SK-N-SH (cell line): ENCODE results near the gene FAM114A1. TPM values are rescaled to one million over a fixed set of nuclear protein-coding genes. Genes with fewer than 3 reads are reported as not detected.

ENCODE experiments used
- CTCF ChIA-PET: fragments of 300-600, 350-600 bp; formaldehyde crosslinking; extraction: SDS; loops from one replicate; lab custom pipeline; 2021; lab: Yijun Ruan, JAX
- POLR2A ChIA-PET: fragments of 350-600 bp; sonication (Branson Sonifier 250); formaldehyde crosslinking; extraction: SDS; loops from one replicate; lab custom pipeline; 2020; ENCODE audit warnings: antibody characterized with exemption, inconsistent platforms; lab: Yijun Ruan, JAX
- DNase-seq: peaks from one replicate; pipeline ENCODE4 v3.0.0; 2012
- H2AFZ ChIP-seq: fragments of 200-600 bp; sonication (generic); 2 replicates; pipeline ENCODE4 v1.8.1; 2016; ENCODE audit warnings: antibody characterized with exemption, mild to moderate bottlenecking, low read depth
- H3F3A ChIP-seq: fragments of 200-600 bp; sonication (generic); replicated peaks from 2 replicates; pipeline ENCODE3; 2016; ENCODE audit warnings: antibody characterized with exemption, mild to moderate bottlenecking; ENCODE audit not compliant: insufficient read depth
- H3K27ac ChIP-seq, 2 experiments: fragments of 200-500 bp in 1 of 2; fragments of 200-600 bp in 1 of 2; sonication (Bioruptor generic) in 1 of 2; sonication (generic), shearing (Covaris generic) in 1 of 2; 2 replicates each; pipeline versions ENCODE4 v1.5.1 to v1.6.1; 2014 to 2016; ENCODE audit warnings: low read depth in 2 of 2, inconsistent platforms in 1 of 2, low read length in 1 of 2, mild to moderate bottlenecking in 1 of 2, mixed read lengths in 1 of 2
- H3K27me3 ChIP-seq: fragments of 200-600 bp; sonication (generic), shearing (Covaris generic); 2 replicates; pipeline ENCODE4 v1.6.1; 2016; ENCODE audit warnings: mixed run types; ENCODE audit not compliant: insufficient read depth
- H3K36me3 ChIP-seq, 2 experiments: fragments of 200-500 bp in 1 of 2; fragments of 200-600 bp in 1 of 2; sonication (Bioruptor generic) in 1 of 2; sonication (generic) in 1 of 2; replicated peaks in 1 of 2; 2 replicates each; pipeline versions ENCODE3 to v1.5.1; 2014 to 2016; ENCODE audit warnings: low read length in 1 of 2, mild to moderate bottlenecking in 1 of 2; ENCODE audit not compliant: insufficient read depth in 2 of 2, control insufficient read depth in 1 of 2
- H3K4me1 ChIP-seq, 2 experiments: fragments of 200-500 bp in 1 of 2; fragments of 200-600 bp in 1 of 2; sonication (Bioruptor generic) in 1 of 2; sonication (generic), shearing (Covaris generic) in 1 of 2; 2 replicates each; pipeline versions ENCODE4 v1.5.1 to v1.6.1; 2014 to 2016; ENCODE audit warnings: low read depth in 1 of 2, low read length in 1 of 2, mixed run types in 1 of 2; ENCODE audit not compliant: insufficient read depth in 2 of 2, control insufficient read depth in 1 of 2
- H3K4me2 ChIP-seq: fragments of 200-600 bp; sonication (generic), shearing (Covaris generic); 2 replicates; pipeline ENCODE4 v1.6.1; 2017; ENCODE audit warnings: mixed run types
- H3K4me3 ChIP-seq, 2 experiments: fragments of 200-500 bp in 1 of 2; fragments of 200-600 bp in 1 of 2; sonication (Bioruptor generic) in 1 of 2; sonication (generic), shearing (Covaris generic) in 1 of 2; 2 replicates each; pipeline versions ENCODE4 v1.5.1 to v1.8.1; 2014 to 2016; ENCODE audit warnings: low read depth in 2 of 2, inconsistent platforms in 1 of 2, low read length in 1 of 2, mild to moderate bottlenecking in 1 of 2, mixed read lengths in 1 of 2, moderate library complexity in 1 of 2
- H3K79me2 ChIP-seq: fragments of 200-600 bp; sonication (generic); 2 replicates; pipeline ENCODE4 v1.8.1; 2017; ENCODE audit warnings: mild to moderate bottlenecking; ENCODE audit not compliant: insufficient read depth
- H3K9ac ChIP-seq: fragments of 200-600 bp; sonication (generic); 2 replicates; pipeline ENCODE4 v1.6.1; 2017; ENCODE audit warnings: mixed run types
- H3K9me2 ChIP-seq: fragments of 200-600 bp; sonication (generic); 2 replicates; pipeline ENCODE4 v1.6.1; 2017; ENCODE audit warnings: mixed run types
- H3K9me3 ChIP-seq: fragments of 200-600 bp; sonication (generic); 2 replicates; pipeline ENCODE4 v1.6.1; 2017; ENCODE audit warnings: mixed run types, mild to moderate bottlenecking, moderate library complexity
- H4K20me1 ChIP-seq: fragments of 200-600 bp; sonication (generic); 2 replicates; pipeline ENCODE4 v1.6.1; 2017; ENCODE audit warnings: mild to moderate bottlenecking, mixed run types; ENCODE audit not compliant: insufficient read depth
- ELF1 ChIP-seq: IDR thresholded peaks from 2 replicates; pipeline ENCODE4 v1.4.0; 2012
- EP300 ChIP-seq, 2 experiments: IDR thresholded peaks; 2 replicates each; pipeline versions ENCODE4 v1.4.0 to v1.6.1; 2012; ENCODE audit warnings: borderline replicate concordance in 1 of 2, low read depth in 1 of 2, low read length in 1 of 2
- FOSL2 ChIP-seq: IDR thresholded peaks from 2 replicates; pipeline ENCODE4 v1.4.0; 2012; ENCODE audit warnings: low read depth, mild to moderate bottlenecking, moderate library complexity, borderline replicate concordance
- FOXJ3 ChIP-seq: sonication (generic); formaldehyde crosslinking; IDR thresholded peaks from 2 replicates; pipeline ENCODE4 v1.5.1; 2020; ENCODE audit warnings: mild to moderate bottlenecking, missing genetic modification reagents
- GABPA ChIP-seq: IDR thresholded peaks from 2 replicates; pipeline ENCODE4 v1.4.0; 2012; ENCODE audit warnings: low read depth, mild to moderate bottlenecking
- GATA2 ChIP-seq: sonication (generic); formaldehyde crosslinking; IDR thresholded peaks from 2 replicates; pipeline ENCODE4 v1.5.0; 2020; ENCODE audit warnings: mild to moderate bottlenecking, missing genetic modification reagents
- IRF3 ChIP-seq: fragments of 150-350 bp; IDR thresholded peaks from 2 replicates; pipeline ENCODE4 v1.6.1; 2016; ENCODE audit warnings: mild to moderate bottlenecking, low read depth, low read length
- MEF2A ChIP-seq: IDR thresholded peaks from 2 replicates; pipeline ENCODE4 v1.4.0; 2012; ENCODE audit warnings: low read depth, borderline replicate concordance
- NRF1 ChIP-seq: IDR thresholded peaks from 2 replicates; pipeline ENCODE4 v1.6.1; 2012; ENCODE audit warnings: low read depth, mild to moderate bottlenecking, low read length
- POLR2AphosphoS5 ChIP-seq: IDR thresholded peaks from 2 replicates; pipeline ENCODE4 v1.6.1; 2012; ENCODE audit warnings: low read depth, low read length
- RCOR1 ChIP-seq: fragments of 150-350 bp; IDR thresholded peaks from 2 replicates; pipeline ENCODE4 v1.6.1; 2017; ENCODE audit warnings: antibody characterized with exemption, low read length
- SIN3A ChIP-seq: IDR thresholded peaks from 2 replicates; pipeline ENCODE4 v1.6.1; 2012; ENCODE audit warnings: low read depth, mild to moderate bottlenecking, low read length, moderate library complexity, borderline replicate concordance
- SMC3 ChIP-seq: IDR thresholded peaks from 2 replicates; pipeline ENCODE4 v1.6.1; 2012; ENCODE audit warnings: low read depth, low read length, improper control_type of control experiment
- TAF1 ChIP-seq: IDR thresholded peaks from 2 replicates; pipeline ENCODE4 v1.6.1; 2012; ENCODE audit warnings: low read depth, mild to moderate bottlenecking, low read length, moderate library complexity, borderline replicate concordance
- USF1 ChIP-seq: IDR thresholded peaks from 2 replicates; pipeline ENCODE4 v1.4.0; 2012; ENCODE audit warnings: low read depth, borderline replicate concordance
- USF2 ChIP-seq: fragments of 150-350 bp; IDR thresholded peaks from 2 replicates; pipeline ENCODE4 v1.6.1; 2017; ENCODE audit warnings: antibody characterized with exemption, low read length, low read depth, borderline replicate concordance
- YY1 ChIP-seq: IDR thresholded peaks from 2 replicates; pipeline ENCODE4 v1.4.0; 2012; ENCODE audit warnings: low read depth, mild to moderate bottlenecking
- WGBS: methylation state at CpG from one replicate; pipeline ENCODE4 v1.1.6; 2017; ENCODE audit warnings: low lambda C conversion rate; 5-methylcytosine and 5-hydroxymethylcytosine counted together
- polyA plus RNA-seq, 3 experiments: library from polyadenylated mRNA; depleted of rRNA; stranded (reverse); fragments of >200 nt; gene quantifications; 2 replicates each; pipeline ENCODE4 v1.2.3, GENCODE V29; 2012
- TF ChIP-seq, protein P1 (sequence below): IDR thresholded peaks from 2 replicates; pipeline ENCODE4 v1.4.0; 2012; ENCODE audit warnings: low read depth, borderline replicate concordance

Gene FAM114A1
- polyA plus RNA-seq, 1 of the 3 experiments (the other 2 are of a cell fraction), result 54.2 TPM

- TF ChIP-seq SIN3A (peak; percentile 59; the same call in 1 of the 2 replicates), IRF3 (no peak), USF1 (no peak), SMC3 (no peak), MEF2A (0 out of 2 replicates have a peak, but pooled peaks have one; percentile 14), GABPA (no peak; the same call in 1 of the 2 replicates)
- TF ChIP-seq, protein P1, sequence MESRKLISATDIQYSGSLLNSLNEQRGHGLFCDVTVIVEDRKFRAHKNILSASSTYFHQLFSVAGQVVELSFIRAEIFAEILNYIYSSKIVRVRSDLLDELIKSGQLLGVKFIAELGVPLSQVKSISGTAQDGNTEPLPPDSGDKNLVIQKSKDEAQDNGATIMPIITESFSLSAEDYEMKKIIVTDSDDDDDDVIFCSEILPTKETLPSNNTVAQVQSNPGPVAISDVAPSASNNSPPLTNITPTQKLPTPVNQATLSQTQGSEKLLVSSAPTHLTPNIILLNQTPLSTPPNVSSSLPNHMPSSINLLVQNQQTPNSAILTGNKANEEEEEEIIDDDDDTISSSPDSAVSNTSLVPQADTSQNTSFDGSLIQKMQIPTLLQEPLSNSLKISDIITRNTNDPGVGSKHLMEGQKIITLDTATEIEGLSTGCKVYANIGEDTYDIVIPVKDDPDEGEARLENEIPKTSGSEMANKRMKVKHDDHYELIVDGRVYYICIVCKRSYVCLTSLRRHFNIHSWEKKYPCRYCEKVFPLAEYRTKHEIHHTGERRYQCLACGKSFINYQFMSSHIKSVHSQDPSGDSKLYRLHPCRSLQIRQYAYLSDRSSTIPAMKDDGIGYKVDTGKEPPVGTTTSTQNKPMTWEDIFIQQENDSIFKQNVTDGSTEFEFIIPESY, result peak; percentile 89
Measured at GRCh38 chr4:38889143-38889542, 21.5 kb downstream of the FAM114A1 start (continued).

DNA sequence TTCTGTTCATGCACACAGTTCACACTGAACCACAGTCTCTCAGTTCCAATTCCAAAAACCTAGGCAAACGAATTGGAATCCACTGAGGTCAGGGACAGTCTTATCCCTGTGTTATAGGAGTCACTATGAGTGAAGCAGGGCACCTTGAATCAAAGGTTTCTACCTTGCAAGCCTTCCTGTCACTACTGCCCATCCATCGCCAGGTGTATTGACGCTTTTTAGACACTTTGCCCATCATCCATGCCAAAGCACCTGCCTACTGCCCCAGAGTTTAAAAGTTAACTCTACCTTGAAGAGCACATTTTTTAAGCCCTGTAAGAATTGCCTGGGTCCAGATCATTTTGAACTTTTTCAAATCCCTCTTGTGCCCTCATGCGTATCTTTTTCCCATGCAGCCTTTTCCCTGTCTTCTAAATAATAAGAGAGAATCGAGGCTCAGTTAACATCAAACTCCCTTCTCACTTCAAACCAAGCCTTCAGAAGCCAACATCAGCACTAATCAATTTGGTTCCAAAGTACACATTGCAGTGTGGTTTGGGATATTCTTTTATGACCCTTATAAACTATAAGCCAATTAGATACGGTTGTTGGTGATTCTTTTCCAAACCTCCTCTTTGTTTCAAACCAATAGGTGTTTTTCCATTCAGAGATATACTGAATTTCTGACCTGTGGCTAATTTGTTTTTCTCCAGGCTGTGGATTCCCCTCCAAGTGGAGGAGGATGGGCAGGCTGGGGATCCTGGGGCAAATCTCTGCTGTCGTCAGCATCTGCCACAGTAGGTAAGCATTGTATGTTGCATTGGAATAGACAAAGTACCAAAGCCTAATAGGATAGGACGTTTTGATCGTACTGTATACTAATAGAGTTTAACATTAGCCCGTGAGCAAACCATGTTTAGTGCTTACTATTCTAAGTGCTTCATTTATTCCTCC, 23.7 kb downstream of the FAM114A1 start:
- peaks cover 31% of the 10 kb centered on the region for H3F3A ChIP-seq
- no peak overlapping the region for H2AFZ ChIP-seq
- peak overlapping the region in 1 of 2 experiments; percentile 94; a peak in 1 of 4 replicates for H3K27ac ChIP-seq
- no peak overlapping the region for H3K9ac ChIP-seq
- ChIA-PET CTCF (interaction anchor here (0.6 to 1.4 kb wide), 4 partner anchors 10 to 1041 kb away, joined by 4 to 7 read pairs (median 5); no protein-coding TSS in a partner anchor), POLR2A (no interaction called here)
- H3K27me3 ChIP-seq, result no peaks in the 10 kb centered on the region
- WGBS, result 94% methylated on average over 10 of the region's 10 CpGs
- H3K4me2 ChIP-seq, result no peak overlapping the region
- H3K4me3 ChIP-seq, result no peak overlapping the region
- peaks cover 17% of the 10 kb centered on the region for H3K79me2 ChIP-seq
- peaks cover 0 to 19% of the 10 kb centered on the region in 2 experiments; a peak in 2 of 4 replicates for H3K4me1 ChIP-seq
- DNase-seq, result no peak
- no peaks in the 10 kb centered on the region for H3K9me2 ChIP-seq
- peaks cover 7% of the 10 kb centered on the region; the same call in 1 of the 2 replicates for H4K20me1 ChIP-seq
- TF ChIP-seq YY1 (no peak), FOXJ3 (CRISPR knock-in tag) (no peak), ELF1 (no peak), SIN3A (no peak), FOSL2 (no peak), GATA2 (no peak), GABPA (no peak), USF2 (no peak), EP300 (IDR thresholded peaks at IDR 0.05; ENCODE audit: borderline replicate concordance in 1 of 2, low read depth in 1 of 2, low read length in 1 of 2) (no peak), POLR2AphosphoS5 (no peak), RCOR1 (no peak), NRF1 (no peak), TAF1 (no peak)
- no peaks in the 10 kb centered on the region for H3K9me3 ChIP-seq
- peaks cover 0 to 51% of the 10 kb centered on the region in 2 experiments for H3K36me3 ChIP-seq
